ENCODE results near the gene DNPH1. TPM values are rescaled to one million over a fixed set of nuclear protein-coding genes. Genes with fewer than 3 reads are reported as not detected.

Gene DNPH1
- total RNA-seq, 1 experiment from 2014 or later, result 47.0 TPM

DNA sequence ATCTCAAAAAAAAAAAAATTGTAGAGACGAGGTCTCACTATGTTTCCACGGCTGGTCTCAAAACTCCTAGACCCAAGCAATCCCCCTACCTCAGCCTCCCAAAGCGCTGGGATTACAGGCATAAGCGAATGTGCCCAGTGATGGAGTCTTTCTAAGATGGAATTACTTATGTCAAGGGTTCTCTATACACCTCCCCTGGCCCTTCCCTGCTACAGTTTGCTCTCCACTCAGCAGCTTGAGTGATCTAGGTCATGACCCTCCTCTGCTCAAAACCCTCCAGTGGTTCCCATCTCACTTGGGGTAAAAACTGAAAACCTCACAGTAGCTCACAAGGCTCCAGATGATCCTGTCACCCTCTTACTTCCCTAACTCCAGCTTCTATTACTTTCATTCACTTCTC, 1.8 kb upstream of the DNPH1 start:
- Histone ChIP-seq H3K27me3 (ENCODE audit: insufficient read depth, low read length) (peaks cover 6% of the 10 kb centered on the region; the same call in 1 of the 2 replicates), H3K9ac (ENCODE audit: extremely low read depth, insufficient read length, low read length) (no peak overlapping the region), H2AK5ac (ENCODE audit: insufficient read length, low read length) (no peak overlapping the region), H3K27ac (ENCODE audit: insufficient read length, low read depth, low read length) (no peak overlapping the region), H4K5ac (ENCODE audit: insufficient read length, low read depth, low read length) (no peak overlapping the region), H3K4me1 (ENCODE audit: insufficient read depth, low read length) (0 out of 2 replicates have a peak, but pooled peaks cover 3% of the 10 kb centered on the region), H3K4ac (ENCODE audit: low read depth, low read length) (no peak overlapping the region), H4K91ac (ENCODE audit: insufficient read length, low read depth, low read length) (no peak overlapping the region), H2BK5ac (ENCODE audit: insufficient read length, low read length) (no peak overlapping the region), H2BK120ac (ENCODE audit: low read depth, low read length, poor library complexity, severe bottlenecking) (no peak overlapping the region), H2AFZ (ENCODE audit: low read length) (no peak overlapping the region), H3K79me2 (ENCODE audit: insufficient read depth, low read length) (no peaks in the 10 kb centered on the region), H3K9me3 (ENCODE audit: control insufficient read depth, low read depth, low read length) (no peaks in the 10 kb centered on the region), H4K20me1 (ENCODE audit: control insufficient read depth, insufficient read depth, insufficient read length) (no peaks in the 10 kb centered on the region), H3K18ac (ENCODE audit: insufficient read length, low read depth, low read length) (no peak overlapping the region), H4K8ac (replicated peaks; ENCODE audit: insufficient read length, low read depth, low read length) (no peak overlapping the region), H3K23ac (ENCODE audit: insufficient read length, low read depth, low read length) (no peak overlapping the region), H2BK15ac (ENCODE audit: low read depth, low read length) (no peak overlapping the region), H2BK12ac (ENCODE audit: insufficient read length, low read depth, low read length) (no peak overlapping the region), H3T11ph (ENCODE audit: low read length) (no peak overlapping the region), H3K23me2 (ENCODE audit: insufficient read length, low read depth, low read length, poor library complexity, severe bottlenecking) (no peaks in the 10 kb centered on the region), H3K79me1 (ENCODE audit: insufficient read depth, low read depth, low read length, poor library complexity, severe bottlenecking) (no peaks in the 10 kb centered on the region), H3K14ac (ENCODE audit: insufficient read depth, low read length) (no peak overlapping the region), H3K56ac (ENCODE audit: insufficient read length, low read depth, low read length) (no peak overlapping the region), H3K4me2 (ENCODE audit: insufficient read depth, insufficient read length, low read length) (no peak overlapping the region), H2BK20ac (ENCODE audit: low read depth, low read length, poor library complexity, severe bottlenecking) (no peak overlapping the region)
- Mint-ChIP-seq H3K36me3 (ENCODE audit: insufficient read depth in 1 of 3, low read depth in 3 of 3) (peaks cover 0 to 8% (median 7%) of the 10 kb centered on the region in 3 experiments; a peak in 4 of 7 replicates), H3K4me1 (peaks cover 9 to 11% of the 10 kb centered on the region in 2 experiments), H3K4me3 (no peak overlapping the region), H3K27me3 (ENCODE audit: low read depth) (peaks cover 36% of the 10 kb centered on the region), H3K9me3 (no peaks in the 10 kb centered on the region), H3K27ac (no peak overlapping the region; a peak in 1 of 7 replicates)
- no CpG with 5 or more reads among the region's 4 CpGs for WGBS (ENCODE audit: extremely low coverage, insufficient read length, low lambda C conversion rate)
- DNase-seq, result no peak
- TF ChIP-seq CTCF (conservative IDR thresholded peaks at IDR 0.05), result no peak
